ENCODE measurements around the gene TNRC6A.

Gene TNRC6A

DNA sequence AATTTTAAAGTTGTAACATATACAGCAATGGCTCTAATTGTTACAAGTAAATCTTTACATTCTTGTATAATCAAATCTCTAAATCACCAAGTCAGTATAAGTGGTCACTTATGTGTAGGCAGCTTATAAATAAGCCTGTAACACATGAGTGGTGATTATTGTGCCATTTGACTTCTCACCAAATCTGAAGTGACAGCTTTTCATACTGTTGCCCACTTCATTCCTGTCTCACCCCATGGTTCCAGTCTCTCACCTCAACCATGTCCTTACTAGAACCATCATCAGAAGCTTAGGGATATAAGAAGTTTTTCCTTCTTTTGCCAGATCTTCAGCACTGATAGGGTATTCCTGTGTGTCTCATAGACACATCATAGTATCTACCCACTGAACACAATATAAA is 23.5 kb downstream of the TNRC6A start:
- Histone ChIP-seq H3K27ac (no peak overlapping the region), H3K79me2 (ENCODE audit: insufficient read depth, low read depth) (peaks cover 84% of the 10 kb centered on the region; the same call in 1 of the 2 replicates), H3K27me3 (ENCODE audit: insufficient read depth, low read depth) (no peaks in the 10 kb centered on the region), H3K36me3 (ENCODE audit: insufficient read depth) (no peaks in the 10 kb centered on the region), H4K20me1 (ENCODE audit: insufficient read depth) (peaks cover 51% of the 10 kb centered on the region), H3K4me1 (ENCODE audit: low read depth, poor library complexity, severe bottlenecking) (peaks cover 43% of the 10 kb centered on the region), H3K9ac (no peak overlapping the region), H2AFZ (ENCODE audit: low read depth) (no peak overlapping the region), H3K4me3 (IDR thresholded peaks at IDR 0.05; ENCODE audit: insufficient read depth, low read depth, low read length) (no peak overlapping the region), H3K4me2 (no peak overlapping the region)
- TF ChIP-seq, protein P1, sequence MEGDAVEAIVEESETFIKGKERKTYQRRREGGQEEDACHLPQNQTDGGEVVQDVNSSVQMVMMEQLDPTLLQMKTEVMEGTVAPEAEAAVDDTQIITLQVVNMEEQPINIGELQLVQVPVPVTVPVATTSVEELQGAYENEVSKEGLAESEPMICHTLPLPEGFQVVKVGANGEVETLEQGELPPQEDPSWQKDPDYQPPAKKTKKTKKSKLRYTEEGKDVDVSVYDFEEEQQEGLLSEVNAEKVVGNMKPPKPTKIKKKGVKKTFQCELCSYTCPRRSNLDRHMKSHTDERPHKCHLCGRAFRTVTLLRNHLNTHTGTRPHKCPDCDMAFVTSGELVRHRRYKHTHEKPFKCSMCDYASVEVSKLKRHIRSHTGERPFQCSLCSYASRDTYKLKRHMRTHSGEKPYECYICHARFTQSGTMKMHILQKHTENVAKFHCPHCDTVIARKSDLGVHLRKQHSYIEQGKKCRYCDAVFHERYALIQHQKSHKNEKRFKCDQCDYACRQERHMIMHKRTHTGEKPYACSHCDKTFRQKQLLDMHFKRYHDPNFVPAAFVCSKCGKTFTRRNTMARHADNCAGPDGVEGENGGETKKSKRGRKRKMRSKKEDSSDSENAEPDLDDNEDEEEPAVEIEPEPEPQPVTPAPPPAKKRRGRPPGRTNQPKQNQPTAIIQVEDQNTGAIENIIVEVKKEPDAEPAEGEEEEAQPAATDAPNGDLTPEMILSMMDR (conservative IDR thresholded peaks at IDR 0.05; ENCODE audit: low read depth, low read length) = no peak

DNA sequence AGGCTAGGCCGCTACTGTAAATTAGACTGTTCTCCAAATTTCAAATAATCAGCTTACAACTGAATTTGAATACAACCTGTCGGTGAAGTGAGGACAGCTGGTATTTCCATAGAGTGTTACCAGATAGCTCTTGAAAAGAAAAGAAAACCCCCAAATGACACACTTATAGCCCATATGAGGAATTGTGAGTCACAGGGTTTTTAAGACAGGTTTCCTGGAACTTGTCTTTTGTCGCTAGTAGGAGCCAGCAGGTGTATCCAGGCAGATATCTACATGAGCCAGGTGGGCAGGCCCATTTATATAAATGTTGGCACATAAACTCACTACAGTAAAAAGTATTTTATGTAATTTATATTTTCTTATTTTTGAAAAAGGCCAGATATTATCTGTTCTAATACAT is 24.0 kb downstream of the TNRC6A start:
- TF ChIP-seq, protein P1 (conservative IDR thresholded peaks at IDR 0.05; ENCODE audit: low read depth, low read length) = no peak
- Histone ChIP-seq H2AFZ (ENCODE audit: low read depth) (no peak overlapping the region), H3K27ac (no peak overlapping the region), H3K4me1 (ENCODE audit: low read depth, poor library complexity, severe bottlenecking) (peaks cover 42% of the 10 kb centered on the region), H3K27me3 (ENCODE audit: insufficient read depth, low read depth) (no peaks in the 10 kb centered on the region), H3K9ac (no peak overlapping the region), H3K4me2 (no peak overlapping the region), H3K79me2 (ENCODE audit: insufficient read depth, low read depth) (peaks cover 80% of the 10 kb centered on the region; the same call in 1 of the 2 replicates), H3K36me3 (ENCODE audit: insufficient read depth) (no peaks in the 10 kb centered on the region), H4K20me1 (ENCODE audit: insufficient read depth) (peaks cover 47% of the 10 kb centered on the region), H3K4me3 (IDR thresholded peaks at IDR 0.05; ENCODE audit: insufficient read depth, low read depth, low read length) (no peak overlapping the region)

DNA sequence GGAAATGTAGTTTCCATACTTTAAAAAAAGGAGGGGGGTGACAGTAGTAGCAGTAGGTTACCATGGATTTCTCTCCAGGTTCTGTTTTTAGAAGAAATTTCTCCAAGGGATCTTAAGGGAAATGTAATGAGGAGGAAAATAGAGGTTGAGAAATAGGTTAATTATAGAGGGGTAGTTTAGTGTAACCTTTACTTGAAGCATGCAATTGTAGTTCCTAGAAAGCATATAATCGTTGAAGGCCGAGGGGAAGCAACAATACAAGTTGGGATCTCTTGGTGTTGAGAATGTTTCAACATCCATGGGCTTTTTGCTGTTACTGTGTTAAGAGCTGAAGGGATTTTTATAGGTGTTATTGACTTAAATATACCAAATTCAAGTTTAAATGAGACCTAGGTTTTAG is 25.1 kb downstream of the TNRC6A start:
- Histone ChIP-seq H3K27ac (no peak overlapping the region; the same call in 1 of the 2 replicates), H3K4me1 (ENCODE audit: low read depth, poor library complexity, severe bottlenecking) (peaks cover 37% of the 10 kb centered on the region), H3K4me3 (IDR thresholded peaks at IDR 0.05; ENCODE audit: insufficient read depth, low read depth, low read length) (no peak overlapping the region), H3K4me2 (no peak overlapping the region), H3K79me2 (ENCODE audit: insufficient read depth, low read depth) (peaks cover 69% of the 10 kb centered on the region; the same call in 1 of the 2 replicates), H2AFZ (ENCODE audit: low read depth) (no peak overlapping the region), H4K20me1 (ENCODE audit: insufficient read depth) (peaks cover 38% of the 10 kb centered on the region), H3K9ac (no peak overlapping the region), H3K27me3 (ENCODE audit: insufficient read depth, low read depth) (no peaks in the 10 kb centered on the region), H3K36me3 (ENCODE audit: insufficient read depth) (0 out of 2 replicates have a peak, but pooled peaks cover 2% of the 10 kb centered on the region)
- TF ChIP-seq, protein P1 (conservative IDR thresholded peaks at IDR 0.05; ENCODE audit: low read depth, low read length) = no peak

DNA sequence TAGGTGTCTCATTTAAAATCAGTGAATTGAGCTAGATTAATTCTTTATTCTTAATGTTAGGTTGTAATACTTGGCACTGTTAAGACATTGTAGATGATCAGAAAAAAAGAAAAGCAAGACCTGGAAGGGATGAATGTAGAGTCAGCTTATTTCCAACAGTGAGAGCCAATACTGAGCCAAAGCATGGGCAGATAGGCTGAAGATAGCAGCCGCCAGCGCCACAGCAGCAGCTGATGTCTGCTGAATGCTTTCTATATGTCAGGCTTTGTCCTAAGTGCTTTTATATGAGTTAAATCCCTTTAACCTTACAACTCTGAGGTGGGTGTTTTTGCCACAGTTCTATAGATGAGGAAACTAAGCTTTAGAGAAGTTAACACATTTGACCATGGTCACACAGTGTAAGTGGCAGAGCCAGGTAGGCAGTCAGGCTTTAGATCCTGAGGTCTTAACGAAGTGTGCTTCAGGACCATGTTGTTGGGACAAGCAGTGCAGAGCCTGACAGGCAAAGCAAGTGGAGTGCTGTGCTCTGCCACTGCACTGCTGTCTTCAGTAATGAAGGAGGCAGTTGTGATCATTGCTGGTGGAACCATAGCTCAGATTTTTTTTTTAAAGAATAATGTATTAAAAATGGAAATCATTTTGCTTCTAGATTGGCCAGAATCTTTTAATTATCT is 25.9 kb downstream of the TNRC6A start:
- no peak overlapping the region for H3K9ac ChIP-seq
- peaks cover 65% of the 10 kb centered on the region; the same call in 1 of the 2 replicates for H3K79me2 ChIP-seq (ENCODE audit: insufficient read depth, low read depth)
- H3K36me3 ChIP-seq (ENCODE audit: insufficient read depth) = 0 out of 2 replicates have a peak, but pooled peaks cover 3% of the 10 kb centered on the region
- no peak overlapping the region for H3K4me3 ChIP-seq (IDR thresholded peaks at IDR 0.05; ENCODE audit: insufficient read depth, low read depth, low read length)
- peaks cover 38% of the 10 kb centered on the region for H4K20me1 ChIP-seq (ENCODE audit: insufficient read depth)
- no peaks in the 10 kb centered on the region for H3K27me3 ChIP-seq (ENCODE audit: insufficient read depth, low read depth)
- peaks cover 37% of the 10 kb centered on the region for H3K4me1 ChIP-seq (ENCODE audit: low read depth, poor library complexity, severe bottlenecking)
- H3K4me2 ChIP-seq = no peak overlapping the region
- no peak overlapping the region; the same call in 1 of the 2 replicates for H3K27ac ChIP-seq
- TF ChIP-seq, protein P1 (conservative IDR thresholded peaks at IDR 0.05; ENCODE audit: low read depth, low read length) = no peak
- H2AFZ ChIP-seq (ENCODE audit: low read depth) = no peak overlapping the region
